GM21360 (cell line): Measurements from ENCODE around the gene HIVEP3.

Source experiments
- ATAC-seq: cut with Tn5 transposase; IDR thresholded peaks from one replicate; pipeline ENCODE4 v1.9.1; 2021; ENCODE audit warnings: mild to moderate bottlenecking, moderate library complexity; ENCODE audit not compliant: unreplicated experiment

Gene HIVEP3

DNA sequence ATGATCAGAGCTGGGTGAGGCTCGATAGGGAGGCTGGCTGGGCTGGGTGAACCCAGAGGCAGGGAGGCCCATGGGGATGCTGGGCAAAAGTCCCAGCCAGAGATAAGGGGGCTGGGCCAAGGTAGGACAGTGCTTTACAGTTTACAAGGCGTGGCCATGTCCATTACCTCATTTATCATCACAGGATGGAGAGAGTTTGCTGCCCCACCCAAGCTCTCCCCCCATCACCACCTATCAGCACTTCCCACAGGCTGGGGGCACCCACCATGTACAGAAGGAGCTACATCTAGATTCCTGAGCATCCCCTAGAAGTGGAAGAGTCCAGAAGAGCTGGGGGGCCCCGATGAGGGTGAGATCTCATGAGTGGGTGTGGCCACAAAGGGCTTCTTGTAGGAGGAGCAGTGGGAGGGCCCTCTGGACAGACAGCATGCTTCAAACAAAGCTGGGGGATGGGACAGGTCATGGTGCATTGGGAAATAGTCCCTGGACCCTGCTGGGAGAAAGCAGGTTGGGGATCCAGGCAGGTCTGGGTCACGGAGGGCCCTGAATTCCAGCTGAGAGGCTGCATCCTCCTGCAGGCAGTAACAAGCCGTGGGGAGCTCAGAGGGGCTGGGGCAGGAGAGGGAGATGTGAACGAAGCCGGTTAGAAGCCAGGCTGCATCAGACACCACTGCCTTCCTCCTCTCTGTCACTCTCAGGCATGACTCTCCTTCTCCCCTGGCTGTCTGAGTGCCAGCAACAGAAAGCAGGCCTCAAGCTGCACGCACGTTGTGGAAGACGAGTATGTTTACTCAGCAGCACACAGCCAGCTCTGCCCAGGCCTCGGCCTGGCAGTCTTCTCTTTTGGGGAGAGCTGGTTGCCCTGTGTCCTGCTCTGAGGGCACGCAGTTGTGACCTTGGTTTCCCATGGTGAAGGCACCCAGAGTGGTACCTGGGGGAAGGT is 202.3 kb downstream of the HIVEP3 start:
- ATAC-seq, result no peak

DNA sequence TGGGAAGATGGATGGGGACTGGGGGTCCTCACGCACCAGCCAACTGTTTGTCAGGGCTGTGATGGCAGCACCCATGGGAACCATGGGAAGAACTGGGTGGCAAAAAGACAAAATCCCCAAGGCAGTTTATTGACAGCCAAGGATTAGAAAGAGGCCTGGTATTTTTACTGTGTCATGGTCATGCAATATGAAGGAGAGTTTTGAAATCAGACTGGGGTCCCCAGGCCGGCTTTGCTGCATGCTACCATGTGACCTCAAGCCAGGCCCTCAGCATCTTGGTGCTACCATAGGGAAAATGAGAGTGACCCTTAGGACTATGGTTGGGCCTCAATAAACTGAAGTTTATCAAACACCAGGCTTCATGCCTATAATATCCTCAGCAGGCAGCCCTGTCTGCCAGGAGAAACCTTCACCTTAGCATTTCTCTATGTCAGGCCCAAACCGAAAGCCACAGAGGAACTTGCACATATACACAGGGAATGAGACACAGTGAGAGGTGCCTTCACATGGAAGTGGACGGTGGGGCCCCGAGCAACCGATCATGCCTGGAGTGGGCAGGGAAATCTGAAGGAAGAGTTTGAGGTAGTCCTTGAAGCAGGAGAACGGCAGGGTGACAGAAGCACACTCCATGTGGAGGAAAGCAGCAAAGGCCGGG is 203.2 kb downstream of the HIVEP3 start:
- no peak for ATAC-seq

DNA sequence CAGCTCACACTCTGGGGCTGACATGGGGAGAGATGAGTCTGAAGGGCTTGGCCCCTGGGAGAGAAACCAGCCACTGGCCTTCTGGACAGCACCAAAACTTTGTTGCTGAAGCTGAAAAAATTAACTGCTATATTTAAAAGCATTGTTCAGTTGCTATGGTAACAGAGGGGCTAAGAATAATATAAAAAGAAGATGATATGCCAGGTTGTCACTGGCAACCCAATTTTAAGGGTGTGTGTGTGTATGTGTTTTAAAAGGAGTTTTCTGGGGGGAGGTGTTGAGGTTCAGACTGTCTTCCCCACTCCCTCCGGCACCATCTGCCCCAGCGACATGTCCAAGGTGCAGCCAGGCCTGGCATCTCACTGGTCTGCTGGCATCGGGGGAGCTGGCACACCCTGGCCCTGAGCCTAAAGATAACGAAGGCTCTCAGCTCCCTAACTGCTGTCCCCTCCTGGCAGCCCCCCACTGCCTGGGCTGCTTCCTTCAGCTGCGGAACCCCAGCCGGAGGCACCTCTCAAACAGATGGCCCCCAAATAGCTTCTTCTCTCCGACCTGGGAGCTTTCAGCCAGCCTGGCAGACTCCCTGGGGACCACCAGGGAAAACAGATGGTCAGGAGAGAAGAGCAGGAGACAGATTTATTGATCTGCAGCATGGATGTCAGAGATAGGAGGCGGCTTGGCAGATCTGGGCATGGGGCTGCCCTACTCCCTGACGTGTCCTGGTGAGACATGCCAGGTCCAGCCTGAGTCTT is 203.9 kb downstream of the HIVEP3 start:
- no peak for ATAC-seq

DNA sequence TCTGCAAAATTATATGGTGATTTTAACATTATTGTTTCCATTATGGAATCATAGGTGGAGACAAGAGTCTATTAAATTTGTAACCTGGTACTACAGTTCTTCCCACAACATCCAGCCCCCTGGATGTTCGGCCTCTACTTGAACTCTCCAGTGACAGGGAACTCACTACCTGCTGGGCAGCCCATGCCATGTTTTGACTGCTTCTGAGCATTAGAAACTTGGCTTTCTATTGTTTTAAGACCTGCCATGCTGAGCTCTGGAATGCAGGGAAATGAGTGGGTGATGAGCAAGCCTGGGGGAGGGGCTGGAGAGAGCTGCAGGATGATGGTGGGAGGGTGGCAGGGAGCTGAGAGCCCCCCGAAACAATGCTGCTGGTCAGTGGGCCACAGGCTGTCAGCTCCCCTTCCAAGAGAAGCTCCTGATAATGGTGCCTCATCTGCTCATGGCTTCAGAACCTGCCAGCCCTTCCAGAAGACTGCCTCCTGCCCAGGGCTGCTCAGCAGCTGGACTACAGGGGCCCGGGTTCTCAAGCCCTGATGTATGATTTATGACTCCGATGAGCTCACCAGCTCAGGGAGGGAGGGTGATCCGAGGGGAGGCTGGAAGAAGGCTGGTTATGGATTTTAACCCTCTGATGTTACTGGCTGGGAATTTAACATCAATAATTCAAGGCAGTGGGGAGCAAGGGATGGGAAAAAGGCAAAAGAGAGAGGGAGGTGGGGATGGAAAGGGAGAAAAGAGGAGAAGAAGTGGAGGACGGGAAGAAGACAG is 205.0 kb downstream of the HIVEP3 start:
- no peak for ATAC-seq

DNA sequence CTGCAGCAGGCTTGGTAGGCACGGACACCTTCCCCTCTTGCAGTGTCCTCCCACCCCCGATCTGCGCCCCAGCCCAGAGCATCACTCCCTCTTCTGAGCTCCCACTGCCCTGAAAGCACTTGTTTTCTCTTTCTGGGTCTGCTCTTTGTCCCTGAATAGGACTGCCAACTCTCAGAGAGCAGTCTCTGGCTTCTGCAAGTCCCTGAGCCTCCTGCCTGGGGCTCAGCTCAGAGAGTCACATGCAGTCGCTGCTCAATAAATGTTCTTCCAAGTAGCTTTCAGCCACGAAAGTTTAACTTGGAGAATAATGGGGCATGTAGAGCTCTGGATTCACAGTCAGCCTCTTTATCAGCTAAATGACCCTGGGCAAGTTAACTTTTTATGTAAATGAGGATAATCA is 205.6 kb downstream of the HIVEP3 start:
- no peak for ATAC-seq

DNA sequence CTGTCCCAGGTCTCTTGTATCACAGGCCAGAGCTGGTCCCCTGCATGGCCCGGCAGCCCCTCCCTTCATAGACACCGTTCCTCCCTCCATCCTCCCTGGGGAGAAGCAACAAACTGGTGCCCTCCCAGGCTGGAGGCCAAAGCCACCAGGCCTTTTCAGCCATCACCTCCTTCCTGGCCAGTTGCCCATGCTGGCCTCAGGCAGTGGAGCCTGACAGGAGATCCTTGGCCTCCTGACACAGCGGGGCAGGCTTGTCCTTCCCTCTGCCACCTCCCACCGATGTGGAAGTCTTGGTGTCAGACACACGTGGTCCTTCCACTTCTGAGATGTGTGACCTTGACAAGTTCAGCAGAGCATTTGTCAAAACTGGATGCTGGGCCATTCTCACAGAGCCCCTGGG is 206.0 kb downstream of the HIVEP3 start:
- ATAC-seq, result no peak

DNA sequence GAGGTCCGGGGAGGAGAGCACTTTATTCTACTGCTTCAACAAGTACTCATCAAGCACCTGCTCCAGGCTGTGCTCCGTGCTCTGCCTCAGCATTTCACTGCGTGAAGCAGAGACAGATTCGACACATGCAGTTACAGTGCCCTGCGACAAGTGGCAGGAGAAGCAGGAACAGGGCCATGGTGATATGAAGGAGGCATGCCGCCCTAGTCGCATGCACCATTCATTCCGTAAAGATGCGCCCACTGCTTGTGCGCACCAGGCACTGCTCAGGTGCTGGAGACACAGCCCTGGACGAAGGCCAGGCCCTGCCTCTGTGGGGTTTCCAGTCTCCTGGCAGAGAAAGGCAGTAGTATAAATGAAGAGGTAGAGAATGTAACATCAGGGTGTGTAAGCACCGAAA is 206.6 kb downstream of the HIVEP3 start:
- ATAC-seq, result no peak

DNA sequence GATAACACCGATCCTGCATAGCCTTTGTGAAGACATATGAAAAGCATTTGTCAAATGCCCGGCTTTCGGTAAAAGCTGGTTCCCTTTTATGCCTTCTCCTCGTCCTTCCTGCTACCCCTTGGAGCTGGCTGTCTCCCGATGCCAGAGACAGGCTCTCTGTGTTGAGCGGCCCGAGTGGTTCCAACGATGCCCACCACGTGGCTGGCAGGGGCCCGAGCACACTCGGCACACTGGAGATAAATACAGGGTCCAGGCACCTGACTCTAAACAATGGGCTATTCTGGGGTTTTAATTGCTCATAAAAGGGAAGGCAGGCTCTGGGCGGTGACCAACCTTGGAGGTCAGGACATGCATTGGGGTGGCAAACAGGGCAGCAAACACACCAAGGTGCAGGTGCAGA is 207.1 kb downstream of the HIVEP3 start:
- no peak for ATAC-seq

DNA sequence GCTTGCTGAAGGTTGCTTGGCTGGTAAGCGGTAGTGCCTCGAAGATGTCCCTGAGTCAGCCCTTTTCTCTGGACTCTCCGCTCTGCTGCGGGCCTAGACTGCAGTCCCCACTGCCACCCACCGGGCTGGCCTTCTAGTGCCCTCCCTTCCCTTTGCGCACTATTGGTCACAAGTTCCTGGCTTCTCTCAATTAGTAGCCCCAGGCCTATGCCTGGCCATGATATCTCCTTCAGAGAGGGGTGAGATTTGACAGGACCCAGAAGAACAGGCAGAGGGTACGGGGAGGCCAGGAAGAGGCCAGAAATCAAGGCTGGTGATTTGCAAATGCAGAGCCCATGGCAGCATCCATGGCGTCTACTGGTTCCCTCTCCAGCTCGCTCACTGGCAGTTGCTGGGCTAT is 207.7 kb downstream of the HIVEP3 start:
- ATAC-seq, result no peak

DNA sequence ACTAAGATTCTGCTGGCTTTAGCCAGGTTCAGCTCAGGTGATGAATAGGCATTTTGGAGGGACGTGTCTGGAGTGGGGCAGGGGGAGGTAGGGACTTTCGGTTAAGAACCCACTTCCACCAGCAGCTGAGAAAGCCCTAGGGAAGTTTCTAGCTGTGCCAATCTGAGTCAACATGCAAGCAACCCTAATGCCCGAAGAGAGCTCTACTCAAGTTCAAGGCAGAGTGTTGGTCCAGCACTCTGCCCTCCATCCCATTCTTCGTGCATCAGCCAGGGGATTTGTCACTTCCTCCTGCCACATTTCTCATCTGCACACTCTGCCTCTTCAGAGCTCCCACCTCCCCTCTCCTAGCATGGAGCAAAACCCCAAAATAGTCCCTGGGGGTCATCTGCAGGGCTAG is 208.8 kb downstream of the HIVEP3 start:
- ATAC-seq, result no peak

DNA sequence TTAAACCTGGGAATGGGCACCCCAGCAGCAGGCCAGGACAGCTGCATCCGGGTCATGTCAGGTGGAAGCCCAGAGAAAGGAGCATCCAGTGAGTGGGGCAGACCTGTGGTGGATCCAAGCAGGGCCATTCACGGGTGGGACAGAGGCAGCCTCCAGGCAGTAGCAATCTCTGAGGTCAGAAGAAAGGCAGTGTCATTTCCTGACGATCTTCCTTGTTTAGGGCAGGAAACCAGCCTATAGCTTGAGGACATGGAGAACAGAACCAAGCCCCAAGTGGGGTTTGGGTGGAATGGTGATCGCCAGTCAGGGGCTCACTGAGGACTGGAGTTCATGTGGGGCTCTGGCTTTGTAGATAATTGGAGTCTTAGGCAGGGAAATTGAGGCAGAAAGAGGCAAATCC is 209.4 kb downstream of the HIVEP3 start:
- ATAC-seq, result no peak

DNA sequence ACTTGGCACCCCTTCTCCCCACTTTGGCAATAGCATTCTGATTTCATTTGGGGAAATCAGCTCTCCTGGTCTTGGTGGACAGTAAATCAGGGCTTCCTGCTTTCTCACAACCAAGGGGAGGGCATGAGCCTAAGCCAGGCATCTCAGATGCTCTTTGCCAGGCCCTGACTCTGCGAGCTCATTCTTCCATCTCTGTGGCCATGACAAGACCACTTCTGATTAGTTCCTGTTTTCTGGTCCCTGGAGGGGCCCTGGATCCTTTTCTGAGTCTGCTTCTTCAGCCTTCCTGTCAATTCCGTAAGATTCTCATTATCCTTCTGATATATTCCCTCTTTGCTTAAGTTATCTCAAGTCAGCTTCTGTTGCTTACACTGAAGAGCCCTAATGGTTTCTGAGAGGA is 210.4 kb downstream of the HIVEP3 start:
- ATAC-seq, result no peak

DNA sequence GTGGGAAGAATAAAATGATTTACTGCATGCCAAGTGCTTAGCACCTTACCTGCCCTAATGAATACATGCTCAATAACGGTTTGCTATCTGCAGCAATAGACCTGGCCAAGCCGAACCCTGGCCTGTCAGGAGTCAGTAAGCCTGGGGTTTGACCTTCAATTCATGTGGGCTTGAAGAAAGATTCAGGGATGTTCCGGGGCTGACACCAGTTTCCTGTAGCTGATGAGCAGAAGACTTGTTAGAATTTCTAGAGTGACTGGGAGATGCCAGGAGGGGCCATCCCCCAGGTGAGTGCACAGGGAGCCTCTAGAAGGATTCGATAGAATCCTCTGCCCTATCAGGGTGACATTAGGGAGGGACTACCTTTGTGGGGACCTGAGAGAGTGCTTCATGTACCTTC is 210.9 kb downstream of the HIVEP3 start:
- no peak for ATAC-seq

DNA sequence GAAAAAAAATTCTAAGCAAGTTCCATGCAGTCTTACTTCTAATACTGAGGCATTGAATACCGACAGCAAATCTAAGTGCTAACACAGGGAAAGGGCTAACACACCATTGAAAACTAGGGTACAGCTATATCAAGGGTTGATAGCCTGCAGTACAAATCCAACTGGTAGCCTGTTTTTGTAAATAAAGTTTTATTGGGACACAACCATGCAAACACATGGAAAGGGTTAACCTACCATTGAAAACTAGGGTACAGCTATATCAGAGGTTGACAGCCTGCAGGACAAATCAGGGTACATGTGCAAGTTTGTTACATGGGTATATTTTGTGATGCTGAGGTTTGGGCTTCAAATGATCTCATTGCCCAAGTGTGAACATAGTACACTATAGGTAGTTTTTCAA is 212.9 kb downstream of the HIVEP3 start:
- no peak for ATAC-seq

DNA sequence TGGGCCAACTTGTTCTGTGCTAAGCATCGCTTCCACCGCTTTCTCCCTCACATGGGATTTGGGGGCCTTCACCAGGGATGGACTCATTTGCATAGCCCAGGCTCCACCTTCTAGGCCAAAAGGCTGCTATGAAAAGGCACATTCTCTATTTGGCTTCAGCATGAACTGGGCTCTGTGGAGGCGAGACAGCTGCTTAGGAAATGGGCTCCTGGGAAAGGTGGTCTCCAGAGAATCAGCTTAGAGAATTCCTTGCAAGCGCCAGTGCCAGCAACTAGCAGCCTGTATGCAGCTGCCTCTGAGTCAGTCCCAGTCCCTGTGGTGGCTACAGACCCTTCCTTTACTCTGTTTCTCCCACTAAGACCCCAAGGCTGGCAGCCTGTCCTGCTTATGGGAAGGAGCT is 214.5 kb downstream of the HIVEP3 start:
- ATAC-seq, result no peak

DNA sequence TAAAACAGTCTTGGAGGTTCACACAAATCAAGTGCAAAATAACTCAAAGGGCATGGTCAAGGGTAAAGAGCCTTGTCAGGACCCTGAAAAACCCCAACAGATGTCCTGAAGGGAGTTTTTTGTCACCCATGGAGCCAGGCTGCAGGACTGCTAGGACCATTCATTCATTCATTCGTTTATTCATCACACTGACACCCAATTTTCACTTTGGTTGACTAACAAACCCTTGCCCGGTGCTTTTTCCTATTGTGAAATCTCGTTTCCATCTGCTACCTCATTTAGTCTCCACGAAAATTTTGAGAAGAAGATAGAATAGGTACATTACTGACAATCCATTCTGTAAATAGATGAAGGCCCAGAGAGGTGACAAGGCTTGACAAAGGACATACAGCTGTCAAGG is 216.0 kb downstream of the HIVEP3 start:
- no peak for ATAC-seq

DNA sequence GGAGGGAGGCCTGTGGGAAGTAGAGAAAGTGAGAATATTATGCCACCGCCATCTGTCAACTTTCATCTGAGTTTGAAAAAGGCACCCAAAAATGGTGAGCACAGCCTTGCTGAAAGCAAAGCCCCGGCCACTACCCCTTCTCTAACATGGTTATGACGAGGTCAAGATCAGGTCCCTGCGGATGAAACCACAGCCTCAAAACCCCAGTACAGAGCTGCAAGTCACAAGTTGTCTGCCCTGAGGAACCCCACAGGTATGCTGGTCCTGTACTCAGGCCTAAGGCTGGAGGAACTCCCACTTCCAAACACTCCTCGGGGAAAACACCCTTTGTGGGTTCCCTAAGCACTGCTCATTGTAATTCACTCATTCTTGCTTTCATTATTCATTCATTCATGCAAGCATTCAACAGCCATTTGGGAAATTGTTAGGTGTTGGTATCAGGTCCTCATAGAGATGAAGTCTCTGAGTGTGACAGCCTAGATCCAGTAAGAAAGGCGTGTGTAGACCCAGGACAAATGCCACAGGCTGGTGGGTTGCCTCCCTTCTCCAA is 217.7 kb downstream of the HIVEP3 start:
- no peak for ATAC-seq

DNA sequence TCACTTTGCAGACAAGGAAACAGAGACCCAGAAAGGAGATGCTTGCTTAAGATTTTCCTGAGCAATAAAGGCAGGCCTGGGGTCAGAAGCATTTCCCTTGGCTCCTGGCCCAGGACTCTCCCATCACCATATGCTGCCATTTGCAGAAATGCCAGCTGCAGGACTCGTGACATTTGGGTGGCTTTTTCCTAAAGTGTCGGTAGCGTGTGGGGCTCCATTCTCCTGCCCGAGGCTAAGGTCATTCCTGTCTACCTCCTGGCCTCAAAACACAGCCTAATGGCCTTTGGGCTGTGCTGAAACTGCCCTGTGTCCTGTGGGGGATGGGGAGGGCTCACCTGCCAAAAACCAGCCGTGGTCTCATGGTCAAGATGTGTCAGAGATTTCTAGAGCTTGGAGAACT is 218.1 kb downstream of the HIVEP3 start:
- ATAC-seq, result no peak

DNA sequence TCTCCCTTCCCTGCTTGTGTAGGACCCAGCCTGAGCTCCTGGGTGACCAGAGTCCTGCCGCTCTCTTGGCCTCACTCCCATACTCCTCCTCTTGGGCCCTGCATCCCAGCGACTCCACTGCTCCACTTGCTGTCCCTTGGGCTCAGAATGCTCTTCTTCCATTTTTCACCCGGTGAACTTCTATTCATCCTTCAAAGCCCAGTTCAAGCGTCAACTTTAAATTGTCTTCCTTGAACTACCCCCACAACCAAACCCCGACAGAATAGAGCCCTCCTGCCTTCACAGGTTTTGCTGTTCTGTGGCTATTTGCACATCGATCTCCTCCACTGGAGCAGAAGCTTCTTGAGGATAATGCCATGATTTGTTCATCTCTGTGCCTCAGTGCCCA is 218.9 kb downstream of the HIVEP3 start:
- ATAC-seq, result no peak

DNA sequence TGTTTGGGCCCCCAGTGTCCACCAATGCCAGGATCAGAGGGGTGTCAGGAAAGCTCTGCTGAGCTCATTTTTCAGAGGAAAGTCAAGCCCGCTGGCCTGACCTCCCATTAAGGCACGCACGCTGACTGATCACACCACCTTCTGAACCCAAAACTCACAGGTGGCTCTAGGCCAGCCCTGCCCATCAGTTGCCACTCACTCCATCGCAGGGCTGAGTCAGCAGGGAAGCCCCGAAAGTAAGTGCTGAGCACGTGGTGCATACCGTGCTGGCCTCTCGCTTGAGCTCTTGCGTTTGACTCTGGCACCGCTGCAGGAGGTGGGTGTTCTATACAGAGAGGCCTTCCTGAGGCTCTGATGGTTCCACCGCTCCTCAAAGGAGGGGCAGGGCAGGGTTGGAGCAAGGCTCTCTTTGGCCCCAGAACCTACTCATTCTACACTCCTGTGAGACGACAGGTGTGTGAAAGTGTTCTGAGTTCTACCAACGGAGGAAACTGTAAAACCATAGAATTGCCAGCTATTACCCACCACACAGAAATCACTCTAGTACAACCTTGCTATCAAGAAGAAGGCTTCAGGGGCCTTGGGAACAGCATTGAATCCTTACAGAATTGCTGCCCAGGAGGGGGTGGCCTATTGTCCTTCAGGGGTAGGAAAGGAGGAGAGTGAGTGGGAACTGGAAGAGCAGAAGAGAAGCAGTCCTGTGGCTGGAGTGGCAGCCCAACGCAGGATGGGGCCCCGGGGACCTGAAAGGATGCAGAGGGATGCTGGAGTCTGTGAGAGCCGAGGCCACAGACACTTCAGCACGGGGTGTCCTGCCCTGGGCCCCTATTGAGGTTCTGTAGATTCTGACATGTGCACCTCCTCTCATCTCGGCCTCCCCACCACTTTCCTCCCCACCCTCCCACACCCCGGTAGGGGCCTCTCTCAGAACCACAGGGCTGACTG is 219.5 kb downstream of the HIVEP3 start:
- peak; percentile 90 for ATAC-seq
